ENCODE data around the gene TDRD6.
"Not testable (repeated sequence)": the region's sequence is repeated elsewhere in the genome, so short reads cannot be mapped to it uniquely, and the experiment has no call there.

Gene TDRD6, protein sequence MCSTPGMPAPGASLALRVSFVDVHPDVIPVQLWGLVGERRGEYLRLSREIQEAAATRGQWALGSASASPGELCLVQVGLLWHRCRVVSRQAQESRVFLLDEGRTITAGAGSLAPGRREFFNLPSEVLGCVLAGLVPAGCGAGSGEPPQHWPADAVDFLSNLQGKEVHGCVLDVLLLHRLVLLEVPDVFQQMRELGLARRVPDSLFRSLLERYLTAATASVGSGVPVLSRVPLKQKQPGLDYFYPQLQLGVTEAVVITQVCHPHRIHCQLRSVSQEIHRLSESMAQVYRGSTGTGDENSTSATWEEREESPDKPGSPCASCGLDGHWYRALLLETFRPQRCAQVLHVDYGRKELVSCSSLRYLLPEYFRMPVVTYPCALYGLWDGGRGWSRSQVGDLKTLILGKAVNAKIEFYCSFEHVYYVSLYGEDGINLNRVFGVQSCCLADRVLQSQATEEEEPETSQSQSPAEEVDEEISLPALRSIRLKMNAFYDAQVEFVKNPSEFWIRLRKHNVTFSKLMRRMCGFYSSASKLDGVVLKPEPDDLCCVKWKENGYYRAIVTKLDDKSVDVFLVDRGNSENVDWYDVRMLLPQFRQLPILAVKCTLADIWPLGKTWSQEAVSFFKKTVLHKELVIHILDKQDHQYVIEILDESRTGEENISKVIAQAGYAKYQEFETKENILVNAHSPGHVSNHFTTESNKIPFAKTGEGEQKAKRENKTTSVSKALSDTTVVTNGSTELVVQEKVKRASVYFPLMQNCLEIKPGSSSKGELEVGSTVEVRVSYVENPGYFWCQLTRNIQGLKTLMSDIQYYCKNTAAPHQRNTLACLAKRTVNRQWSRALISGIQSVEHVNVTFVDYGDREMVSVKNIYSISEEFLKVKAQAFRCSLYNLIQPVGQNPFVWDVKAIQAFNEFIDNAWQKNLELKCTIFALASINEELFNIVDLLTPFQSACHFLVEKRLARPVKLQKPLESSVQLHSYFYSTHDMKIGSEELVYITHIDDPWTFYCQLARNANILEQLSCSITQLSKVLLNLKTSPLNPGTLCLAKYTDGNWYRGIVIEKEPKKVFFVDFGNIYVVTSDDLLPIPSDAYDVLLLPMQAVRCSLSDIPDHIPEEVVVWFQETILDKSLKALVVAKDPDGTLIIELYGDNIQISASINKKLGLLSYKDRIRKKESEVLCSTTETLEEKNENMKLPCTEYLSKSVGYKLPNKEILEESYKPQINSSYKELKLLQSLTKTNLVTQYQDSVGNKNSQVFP (N-terminal part only)

DNA sequence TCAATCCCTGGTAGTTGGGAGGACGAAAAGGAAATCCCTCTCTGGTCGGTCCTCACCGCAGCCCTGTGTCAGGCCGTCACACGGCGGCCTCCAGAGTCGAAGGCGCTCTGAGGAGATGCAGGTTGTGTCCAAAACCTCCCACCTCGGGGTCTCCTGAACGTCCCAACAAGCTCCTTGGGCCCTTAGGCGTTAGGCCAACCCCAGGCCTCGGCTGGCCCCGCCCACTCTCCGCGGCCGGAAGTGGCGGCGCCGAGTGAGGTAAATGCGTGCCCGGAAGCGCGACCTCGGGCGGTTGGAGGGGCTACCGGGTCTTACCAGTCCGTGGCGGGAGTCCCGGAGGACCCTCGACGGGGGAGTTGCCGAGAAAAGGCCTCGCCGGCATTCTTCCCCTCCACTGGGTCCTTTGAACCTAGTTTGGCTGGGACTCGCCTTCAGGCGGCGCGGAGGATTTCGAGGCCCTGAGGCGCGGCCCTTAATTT is at the start of gene TDRD6:
Gene TDRD6, plus strand, starts transcription at position 267 of the 479 bp plus-strand sequence. CDS start 244 bp downstream, outside the sequence.
- no peak for DNase-seq

DNA sequence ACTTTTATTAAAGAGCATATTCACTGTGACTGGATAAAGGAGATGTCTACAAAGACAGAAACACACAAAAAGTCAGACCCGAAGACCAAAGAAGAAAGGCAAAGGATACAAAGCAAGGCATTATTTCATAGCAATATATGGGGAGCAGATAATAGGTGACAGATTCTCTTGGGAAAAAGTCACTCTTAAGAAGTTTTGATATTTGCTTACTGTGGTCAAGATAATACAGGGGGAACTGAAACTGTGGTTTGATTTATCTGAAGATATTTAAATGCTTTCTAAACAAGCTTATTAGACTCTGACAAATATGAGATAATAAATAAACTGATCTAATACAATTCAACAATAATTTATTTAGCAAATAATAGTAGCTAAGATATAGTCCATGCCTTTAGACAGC is 49.8 kb upstream of the TDRD6 start:
- no peak for DNase-seq

DNA sequence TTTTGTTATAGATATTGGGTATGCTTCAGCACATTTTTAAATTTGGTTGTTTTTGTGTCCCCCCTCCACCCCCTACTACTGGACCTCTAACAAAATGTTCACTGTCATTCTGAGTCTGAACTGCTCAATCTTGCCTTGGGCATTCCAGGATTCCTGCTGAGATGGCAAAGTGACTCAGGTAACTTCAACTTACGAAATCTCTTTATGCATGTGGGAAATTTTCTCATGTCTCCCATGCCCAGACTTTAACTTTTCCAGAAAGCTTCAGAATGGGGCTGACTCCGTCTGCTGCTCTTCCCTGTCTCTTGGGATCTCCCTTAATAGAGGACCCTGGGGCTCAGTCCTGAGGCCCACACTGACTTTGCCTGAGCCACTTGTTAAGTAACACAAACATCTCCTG is 49.0 kb upstream of the TDRD6 start:
- DNase-seq = no peak

DNA sequence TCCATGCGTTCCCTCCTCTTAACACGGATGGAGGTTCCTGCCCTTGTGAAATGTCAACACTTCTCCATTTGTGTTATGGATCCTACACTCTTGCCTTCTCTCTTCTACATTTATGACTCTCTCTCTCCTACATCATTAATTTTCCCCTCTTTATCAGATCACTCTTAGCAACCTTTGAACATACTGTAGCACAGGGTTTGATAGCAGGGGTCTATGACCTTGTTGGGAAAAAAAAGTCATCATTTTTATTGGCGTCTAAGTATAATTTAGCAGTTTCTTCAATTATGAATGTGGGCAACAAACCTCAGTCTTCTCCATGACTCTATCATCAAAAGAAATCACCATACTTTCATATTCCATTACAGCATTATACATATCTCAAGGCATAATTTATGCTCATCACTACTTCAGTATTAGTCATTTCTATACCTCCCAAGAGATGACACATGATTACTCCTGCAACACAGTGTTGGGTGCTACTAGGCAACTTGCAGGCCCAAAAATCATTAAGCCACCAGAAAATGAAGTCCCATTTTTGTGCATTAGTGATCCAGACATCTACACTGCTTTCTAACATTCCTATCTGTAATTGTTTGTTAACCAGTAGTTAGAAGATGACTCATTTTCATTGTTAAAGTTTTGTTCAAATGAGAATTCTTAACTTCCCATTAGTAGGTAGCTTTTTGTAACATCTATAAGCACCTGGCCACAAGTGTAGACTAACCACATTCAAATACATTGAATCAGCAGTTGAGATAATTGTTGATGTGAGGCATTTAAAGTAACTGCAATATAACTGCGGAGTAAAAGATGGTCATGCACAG is 44.5 kb upstream of the TDRD6 start:
- no peak for DNase-seq

DNA sequence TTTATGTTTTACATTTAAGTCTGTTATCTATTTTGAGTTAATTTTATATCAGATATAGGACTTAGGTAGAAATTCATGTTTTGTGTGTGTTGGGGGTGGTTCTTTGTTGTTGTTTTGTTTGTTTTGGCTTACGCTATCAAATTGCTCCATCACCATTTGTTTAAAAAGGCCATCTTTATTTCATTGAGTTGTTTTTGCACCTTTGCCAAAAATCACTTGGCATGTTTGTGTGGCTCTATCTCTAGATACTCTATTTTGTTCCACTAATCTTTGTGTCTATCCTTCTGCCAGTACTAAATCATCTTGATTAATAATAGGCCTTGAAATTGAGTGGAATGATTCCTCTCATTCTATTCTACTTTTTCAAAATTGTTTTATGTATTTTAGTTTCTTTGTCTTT is 42.4 kb upstream of the TDRD6 start:
- no peak for DNase-seq

DNA sequence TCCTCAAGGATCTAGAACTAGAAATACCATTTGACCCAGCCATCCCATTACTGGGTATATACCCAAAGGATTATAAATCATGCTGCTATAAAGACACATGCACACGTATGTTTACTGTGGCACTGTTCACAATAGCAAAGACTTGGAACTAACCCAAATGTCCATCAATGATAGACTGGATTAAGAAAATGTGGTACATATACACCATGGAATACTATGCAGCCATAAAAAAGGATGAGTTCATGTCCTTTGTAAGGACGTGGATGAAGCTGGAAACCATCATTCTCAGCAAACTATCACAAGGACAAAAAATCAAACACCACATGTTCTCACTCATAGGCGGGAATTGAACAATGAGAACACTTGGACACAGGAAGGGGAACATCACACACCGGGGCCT is 39.6 kb upstream of the TDRD6 start:
- DNase-seq = not testable (repeated sequence)

DNA sequence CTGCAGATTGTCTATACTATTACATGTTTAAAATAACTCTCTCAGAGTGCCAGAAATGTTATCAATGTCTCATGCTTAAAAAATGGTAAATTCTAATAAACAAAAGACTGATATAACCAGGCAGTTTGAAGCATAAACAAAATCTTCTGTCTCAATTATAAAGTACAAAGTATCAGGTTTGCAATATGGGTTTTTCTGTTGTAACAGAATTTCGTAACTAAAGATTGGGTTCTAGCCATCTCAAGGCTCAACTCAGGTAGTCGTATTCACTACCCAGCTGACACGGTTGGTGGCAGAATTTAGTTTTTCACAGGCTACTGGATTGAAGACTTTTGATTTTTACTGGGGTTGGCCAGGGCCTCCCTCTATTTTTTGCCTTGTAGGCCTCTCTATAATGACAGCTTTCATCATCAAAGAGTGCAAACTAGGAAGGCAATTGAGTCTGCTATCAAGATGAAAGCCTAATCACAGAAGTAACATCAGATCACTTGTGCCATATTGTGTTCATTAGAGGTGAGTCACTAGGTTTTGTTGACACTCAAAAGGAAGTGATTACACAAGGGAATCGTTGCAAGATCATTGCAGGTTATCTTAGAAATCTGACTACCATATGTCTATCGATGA is 38.7 kb upstream of the TDRD6 start:
- no peak for DNase-seq

DNA sequence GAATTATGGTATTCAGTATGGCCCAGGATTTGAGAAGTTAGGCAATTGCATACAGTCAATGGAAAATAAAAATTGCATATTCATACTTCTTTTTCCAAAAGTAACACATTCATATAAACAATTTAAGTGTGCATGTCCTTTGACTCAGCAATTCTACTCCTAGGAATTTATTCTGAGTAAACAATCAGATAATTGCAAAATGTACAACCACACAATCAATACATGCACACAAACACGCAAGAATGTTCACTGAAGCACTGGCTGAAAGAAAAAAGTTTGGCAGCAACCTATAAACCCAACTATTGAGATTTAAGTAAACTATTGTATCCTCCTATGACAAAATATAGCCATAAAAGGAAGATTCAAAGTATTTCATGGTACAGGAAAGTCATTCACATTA is 36.7 kb upstream of the TDRD6 start:
- no peak for DNase-seq

DNA sequence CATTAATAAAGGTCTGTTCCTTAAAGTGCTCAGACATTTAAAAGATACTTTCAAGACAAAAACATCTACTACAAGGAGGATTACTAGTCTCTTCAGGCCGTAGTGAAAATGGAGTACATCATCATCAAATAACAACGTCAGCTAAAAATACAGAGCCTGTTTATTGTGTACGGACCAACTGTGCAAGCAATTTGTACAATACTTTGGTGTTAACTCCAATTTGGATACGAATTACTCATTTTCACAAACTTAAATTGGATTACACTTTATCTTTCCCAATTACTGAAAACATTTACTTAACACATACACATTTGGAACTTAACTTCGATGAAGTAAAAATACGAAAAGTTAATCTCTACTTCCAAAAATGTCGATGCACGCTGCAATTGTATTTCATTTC is 35.9 kb upstream of the TDRD6 start:
- DNase-seq = no peak

DNA sequence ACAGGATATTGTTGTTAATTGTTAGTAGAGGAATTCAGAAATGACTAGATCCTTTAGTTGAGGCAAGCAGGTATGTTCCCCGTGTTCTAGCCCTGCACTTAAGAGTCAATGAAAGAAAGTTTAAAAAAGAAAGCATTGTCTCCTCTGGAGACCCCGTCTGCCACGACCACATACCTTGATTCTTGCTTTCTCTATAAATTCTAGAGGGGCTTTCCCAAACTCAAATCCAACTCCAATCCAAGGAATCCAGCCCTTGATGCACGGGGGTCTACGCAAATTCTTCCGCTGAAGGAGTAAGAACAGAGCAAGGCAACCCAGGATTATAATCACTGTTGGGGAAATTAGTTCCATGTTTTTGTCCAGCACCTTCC is 35.5 kb upstream of the TDRD6 start:
- DNase-seq = no peak

DNA sequence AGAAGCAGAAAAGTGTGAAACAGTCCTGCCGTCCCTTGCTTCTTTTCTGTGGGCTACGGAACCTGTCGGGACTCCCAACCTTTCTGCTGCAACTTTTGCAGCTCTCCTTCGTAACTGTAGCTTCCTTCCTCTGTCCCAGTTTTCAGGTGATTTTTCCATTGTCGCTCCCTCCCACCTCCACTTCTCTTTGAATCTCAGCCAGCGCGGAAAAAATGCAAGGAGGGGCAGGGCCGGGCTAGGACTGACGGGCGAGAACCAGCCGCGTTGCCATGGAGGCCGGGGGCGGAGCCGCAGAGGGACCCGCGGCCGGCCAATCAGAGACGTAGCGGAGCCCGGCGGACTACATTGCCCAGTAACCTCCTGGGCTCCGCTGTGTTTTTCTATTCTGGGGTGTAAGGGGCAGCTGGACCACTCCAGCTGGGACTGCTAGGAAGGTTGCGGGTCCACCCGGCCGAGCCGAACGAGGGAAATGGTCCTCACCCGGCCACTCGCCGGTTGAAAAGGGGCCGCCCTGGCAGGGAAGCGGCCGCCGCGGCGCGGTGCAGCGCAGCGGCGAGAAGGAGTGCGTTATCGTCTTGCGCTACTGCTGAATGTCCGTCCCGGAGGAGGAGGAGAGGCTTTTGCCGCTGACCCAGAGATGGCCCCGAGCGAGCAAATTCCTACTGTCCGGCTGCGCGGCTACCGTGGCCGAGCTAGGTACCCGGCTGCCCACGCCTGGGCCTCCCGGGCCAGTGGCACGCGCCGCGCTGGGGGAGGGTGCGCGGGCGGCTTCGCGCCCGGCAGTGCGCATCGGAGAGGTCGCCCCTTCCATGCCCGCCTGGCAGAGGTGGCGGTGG is 34.9 kb upstream of the TDRD6 start, which contains the start of the genes CYP39A1 and SLC25A27:
Gene CYP39A1, minus strand, starts transcription at position 216 of the 836 bp plus-strand sequence. CDS start 236 bp downstream, outside the sequence.
Gene SLC25A27, plus strand, starts transcription at position 373 of the 836 bp plus-strand sequence. Its CDS starts 218 bp downstream, at position 591.
- peak; percentile 67 for DNase-seq

DNA sequence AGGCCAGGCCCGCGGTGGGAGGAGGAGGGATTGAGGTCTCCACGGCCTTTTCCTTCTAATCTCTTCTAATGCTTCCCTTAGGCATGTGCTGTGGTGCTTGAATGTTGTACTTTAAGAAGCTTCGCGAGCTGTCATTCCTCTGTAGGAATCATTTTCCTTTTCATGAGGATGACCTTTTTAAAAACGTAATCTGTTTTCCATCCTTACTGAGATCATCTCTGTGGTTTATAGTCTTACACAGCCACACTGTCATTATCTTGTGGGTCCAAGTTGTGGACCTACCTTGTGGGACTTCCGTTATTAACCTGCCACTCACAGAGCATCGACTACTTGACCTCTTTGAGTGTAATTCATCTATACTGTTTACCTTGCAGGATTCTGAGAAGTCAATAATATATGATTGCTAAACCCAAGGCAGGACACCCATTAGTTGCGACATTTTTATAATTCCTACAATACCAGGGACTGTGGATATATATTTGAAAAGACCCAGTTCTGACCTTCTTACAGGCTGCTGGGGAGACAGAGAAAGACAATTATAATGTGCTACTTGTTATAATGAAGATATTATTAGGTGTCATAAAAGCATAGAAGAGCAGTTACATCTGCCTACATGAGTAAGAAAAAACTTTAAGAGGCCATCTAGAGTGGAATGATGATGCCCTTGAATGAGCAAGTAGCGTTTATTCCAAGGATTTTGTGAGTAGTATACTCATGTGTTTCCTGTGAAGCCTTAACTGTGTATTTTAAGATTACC is 34.1 kb upstream of the TDRD6 start:
- DNase-seq = peak; percentile 0

DNA sequence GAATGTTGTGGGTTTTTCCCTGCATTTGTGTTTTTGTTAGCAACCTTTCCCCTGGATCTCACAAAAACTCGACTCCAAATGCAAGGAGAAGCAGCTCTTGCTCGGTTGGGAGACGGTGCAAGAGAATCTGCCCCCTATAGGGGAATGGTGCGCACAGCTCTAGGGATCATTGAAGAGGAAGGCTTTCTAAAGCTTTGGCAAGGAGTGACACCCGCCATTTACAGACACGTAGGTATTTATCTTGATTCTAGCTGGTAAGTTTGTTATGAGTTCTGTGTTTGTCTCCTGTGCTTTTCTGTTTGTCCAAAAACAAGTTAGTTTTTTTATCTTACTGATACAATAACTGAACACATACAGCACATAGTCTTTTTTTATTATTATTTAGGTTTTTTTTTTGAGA is 31.9 kb upstream of the TDRD6 start:
- no peak for DNase-seq

DNA sequence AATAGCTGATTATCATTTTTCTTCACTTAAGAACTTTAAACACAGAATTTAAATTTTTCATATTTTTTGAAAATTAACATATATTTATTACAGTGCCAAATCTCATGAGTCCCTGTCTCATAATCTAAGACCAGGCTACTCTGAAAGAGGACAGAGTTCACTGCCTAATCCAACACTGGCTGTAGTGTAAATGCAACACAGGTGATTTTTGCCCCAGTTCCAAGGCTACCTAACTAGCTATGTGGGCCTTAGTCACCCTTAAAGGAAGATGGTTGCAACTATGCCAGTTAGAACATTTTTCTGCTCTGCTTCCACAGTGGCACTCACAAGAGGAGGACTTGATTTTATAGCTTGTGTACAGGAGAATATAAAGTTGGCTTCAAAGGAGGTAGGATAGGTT is 30.0 kb upstream of the TDRD6 start:
- DNase-seq = no peak

DNA sequence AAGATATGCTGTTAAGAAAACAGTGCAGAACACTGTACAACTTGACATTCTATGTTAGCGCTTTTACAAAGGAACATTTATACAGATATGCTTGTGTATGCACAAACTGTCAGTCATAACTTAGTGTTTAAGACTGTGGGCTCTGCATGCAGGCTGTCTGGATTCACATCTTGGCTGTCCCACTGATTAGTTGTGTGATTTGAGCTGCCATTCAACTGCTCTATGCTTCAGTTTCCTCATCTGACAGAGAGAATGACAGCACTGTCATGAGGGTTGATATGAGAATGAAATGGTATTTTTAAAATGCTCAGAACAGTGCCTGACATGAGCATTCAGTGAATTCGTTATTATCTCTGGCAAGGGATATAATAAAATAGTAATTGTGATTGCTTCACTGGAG is 26.2 kb upstream of the TDRD6 start:
- no peak for DNase-seq

DNA sequence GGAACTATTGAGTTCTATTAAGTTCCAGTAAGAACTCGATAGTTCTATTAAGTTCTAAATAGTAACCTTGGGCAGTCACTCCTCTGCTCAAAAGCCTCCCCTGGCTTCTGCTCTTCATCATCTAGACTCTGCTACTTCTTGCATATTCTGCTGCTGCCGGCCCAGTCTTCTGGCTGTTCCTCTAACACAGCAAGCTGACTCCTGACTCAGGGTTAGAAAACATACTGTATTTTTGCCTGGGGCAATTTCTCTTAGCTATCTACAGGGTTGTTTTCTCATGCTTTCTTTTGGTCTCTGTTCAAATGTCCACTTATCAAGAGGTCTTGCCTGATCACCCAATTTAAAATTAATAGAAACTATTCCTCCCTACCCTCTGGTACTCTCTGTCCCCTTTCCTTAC is 20.3 kb upstream of the TDRD6 start:
- no peak for DNase-seq

DNA sequence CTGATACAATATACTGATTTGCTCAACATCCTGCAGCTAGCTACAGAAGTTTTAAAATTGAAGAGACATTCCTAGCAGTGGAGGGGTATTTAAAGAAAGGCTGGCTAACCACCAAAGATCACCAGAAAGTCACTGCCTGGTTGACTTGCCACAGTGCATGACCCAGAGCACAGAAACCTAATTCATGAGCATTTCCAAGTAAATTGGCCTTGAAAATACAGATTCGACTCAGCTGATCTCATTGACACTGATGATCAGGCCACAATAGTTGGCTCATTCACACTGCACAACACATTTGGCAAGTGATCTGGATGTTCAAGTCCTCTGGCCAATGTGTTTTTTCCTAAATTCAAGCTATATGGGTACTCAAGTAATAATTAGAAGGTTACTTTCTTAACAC is 13.3 kb upstream of the TDRD6 start:
- DNase-seq = no peak

DNA sequence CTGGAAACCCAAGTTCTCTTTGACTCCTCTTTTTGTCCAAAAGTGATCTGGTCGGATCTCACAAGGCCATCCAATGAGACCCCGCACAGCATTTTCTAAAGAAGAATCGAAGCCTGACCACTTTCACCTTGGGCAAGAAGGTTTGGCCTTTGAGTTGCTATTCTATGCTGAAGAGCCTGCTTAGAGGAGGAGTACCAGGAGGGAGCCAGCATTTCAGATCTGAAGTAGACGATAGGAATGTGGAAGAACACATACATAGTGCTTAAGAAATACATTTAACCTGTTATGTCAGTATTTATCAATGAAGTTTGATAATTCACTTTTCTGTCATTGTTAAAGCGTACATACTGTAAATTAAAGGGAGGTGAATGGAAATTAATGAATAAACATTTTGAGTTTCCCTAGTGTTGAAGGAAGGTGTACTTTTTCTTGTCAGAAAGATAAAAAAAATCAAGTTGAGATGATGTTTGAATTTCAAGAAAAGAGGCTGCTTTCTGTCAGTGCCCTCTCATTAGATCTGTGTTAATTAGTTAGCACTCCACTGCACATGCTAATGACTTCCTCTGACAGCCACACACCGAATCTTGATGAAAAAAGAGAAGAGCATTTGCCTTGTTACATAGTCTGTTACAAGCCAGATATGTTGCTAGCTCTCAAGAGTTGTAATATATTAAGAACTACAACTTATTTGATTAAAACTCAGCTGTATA is 10.9 kb upstream of the TDRD6 start:
- no peak for DNase-seq

DNA sequence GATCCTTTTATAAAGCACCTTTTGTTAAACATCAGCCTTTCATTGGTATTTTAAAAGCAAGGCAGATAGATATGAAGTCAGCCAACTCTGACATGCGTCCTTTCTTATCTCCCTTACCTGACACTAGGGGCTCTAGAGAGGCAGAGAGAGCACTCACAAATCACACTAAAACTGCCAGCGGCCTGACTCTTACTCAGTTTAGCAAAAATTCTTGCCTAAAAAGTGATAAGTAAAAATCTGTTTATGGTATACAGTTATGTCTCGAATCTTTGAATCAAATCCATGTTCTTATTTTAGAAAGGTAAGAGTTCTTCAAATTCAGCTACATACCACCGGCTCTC is 10.4 kb upstream of the TDRD6 start:
- DNase-seq = no peak

All from fibroblast of skin of right quadriceps (primary cell).